Stimulated activated naive B cell treated with anti-CD40 and anti-IgM and Interleukin-4, amounts not matched to agents 10 μg/mL and 1 μg/mL and 100 μg/mL, for 72 hours (primary cell): ENCODE data around the gene SLC30A10.
"Not testable (repeated sequence)": the region's sequence is repeated elsewhere in the genome, so short reads cannot be mapped to it uniquely, and the experiment has no call there.

Source experiments
- ATAC-seq, 2 donors: fragments of 150-1000 bp; cut with Tn5 transposase; replicated peaks; 2 replicates each; pipeline ENCODE4 v1.10.0; 2021; ENCODE audit warnings: moderate library complexity in 1 of 2
- DNase-seq: peaks from one replicate; pipeline ENCODE4 v3.0.0; 2021
- H3K27ac Mint-ChIP-seq: one replicate; pipeline ENCODE4 v1.8.0; 2022; ENCODE audit warnings: mild to moderate bottlenecking, mixed read lengths
- H3K27me3 Mint-ChIP-seq, 2 donors: one replicate each; pipeline ENCODE4 v1.8.0; 2022; ENCODE audit warnings: mixed read lengths in 2 of 2
- H3K36me3 Mint-ChIP-seq, 2 donors: one replicate each; pipeline ENCODE4 v1.8.0; 2022; ENCODE audit warnings: mixed read lengths in 2 of 2, mild to moderate bottlenecking in 1 of 2
- H3K4me1 Mint-ChIP-seq, 2 donors: one replicate each; pipeline ENCODE4 v1.8.0; 2022; ENCODE audit warnings: mixed read lengths in 2 of 2, mild to moderate bottlenecking in 1 of 2
- H3K4me3 Mint-ChIP-seq, 2 donors: one replicate each; pipeline ENCODE4 v1.8.0; 2022; ENCODE audit warnings: mild to moderate bottlenecking in 2 of 2, mixed read lengths in 2 of 2, moderate library complexity in 1 of 2
- H3K9me3 Mint-ChIP-seq, 2 donors: one replicate each; pipeline ENCODE4 v1.8.0; 2022; ENCODE audit warnings: mixed read lengths in 2 of 2, mild to moderate bottlenecking in 1 of 2

SLC30A10 gene

GRCh38 chr1:219913005-219913770, 15.2 kb downstream of the SLC30A10 start:
- DNase-seq = no peak
- ATAC-seq = no peak
- Mint-ChIP-seq H3K4me3 (no peak overlapping the region), H3K27me3 (peaks cover 5 to 7% of the 10 kb centered on the region in 2 donors), H3K9me3 (no peaks in the 10 kb centered on the region), H3K27ac (no peak overlapping the region), H3K4me1 (no peaks in the 10 kb centered on the region), H3K36me3 (no peaks in the 10 kb centered on the region)

GRCh38 chr1:219910716-219911115, 17.6 kb downstream of the SLC30A10 start:
- H3K27me3 Mint-ChIP-seq = peaks cover 14 to 16% of the 10 kb centered on the region in 2 donors
- peaks cover 0 to 1% of the 10 kb centered on the region in 2 donors for H3K4me1 Mint-ChIP-seq
- no peak for ATAC-seq
- H3K27ac Mint-ChIP-seq = no peak overlapping the region
- H3K36me3 Mint-ChIP-seq = no peaks in the 10 kb centered on the region
- no peak overlapping the region for H3K4me3 Mint-ChIP-seq
- no peaks in the 10 kb centered on the region for H3K9me3 Mint-ChIP-seq
- no peak for DNase-seq

- DNase-seq (no peak), ATAC-seq (no peak)
- no peak overlapping the region for H3K27ac Mint-ChIP-seq
- no peak overlapping the region for H3K4me3 Mint-ChIP-seq
- no peaks in the 10 kb centered on the region for H3K9me3 Mint-ChIP-seq
- no peaks in the 10 kb centered on the region for H3K36me3 Mint-ChIP-seq
- H3K27me3 Mint-ChIP-seq = peaks cover 14 to 16% of the 10 kb centered on the region in 2 donors
- peaks cover 0 to 1% of the 10 kb centered on the region in 2 donors for H3K4me1 Mint-ChIP-seq
Measured at GRCh38 chr1:219909476-219909875, 18.9 kb downstream of the SLC30A10 start.

- H3K9me3 Mint-ChIP-seq = no peaks in the 10 kb centered on the region
- no peak for DNase-seq
- no peaks in the 10 kb centered on the region for H3K36me3 Mint-ChIP-seq
- H3K27ac Mint-ChIP-seq = no peak overlapping the region
- peaks cover 14 to 16% of the 10 kb centered on the region in 2 donors for H3K27me3 Mint-ChIP-seq
- no peak overlapping the region for H3K4me3 Mint-ChIP-seq
- H3K4me1 Mint-ChIP-seq = peaks cover 0 to 1% of the 10 kb centered on the region in 2 donors
- ATAC-seq = no peak
Measured at GRCh38 chr1:219908170-219908569, 20.2 kb downstream of the SLC30A10 start.

- ATAC-seq (no peak), DNase-seq (no peak)
- H3K27me3 Mint-ChIP-seq = peaks cover 14 to 16% of the 10 kb centered on the region in 2 donors
- H3K27ac Mint-ChIP-seq = no peak overlapping the region
- H3K4me3 Mint-ChIP-seq = no peak overlapping the region
- peaks cover 0 to 1% of the 10 kb centered on the region in 2 donors for H3K4me1 Mint-ChIP-seq
- no peaks in the 10 kb centered on the region for H3K9me3 Mint-ChIP-seq
- H3K36me3 Mint-ChIP-seq = no peaks in the 10 kb centered on the region
Measured at GRCh38 chr1:219907772-219908070, 20.6 kb downstream of the SLC30A10 start.

- no peak overlapping the region for H3K4me3 Mint-ChIP-seq
- peaks cover 14 to 16% of the 10 kb centered on the region in 2 donors for H3K27me3 Mint-ChIP-seq
- H3K4me1 Mint-ChIP-seq = peaks cover 0 to 1% of the 10 kb centered on the region in 2 donors
- H3K27ac Mint-ChIP-seq = no peak overlapping the region
- no peak for ATAC-seq
- H3K36me3 Mint-ChIP-seq = no peaks in the 10 kb centered on the region
- no peaks in the 10 kb centered on the region for H3K9me3 Mint-ChIP-seq
- DNase-seq = no peak
Measured at GRCh38 chr1:219906924-219907771, 21.2 kb downstream of the SLC30A10 start.

- H3K27ac Mint-ChIP-seq, ATAC-seq, H3K4me1 Mint-ChIP-seq, H3K9me3 Mint-ChIP-seq, H3K4me3 Mint-ChIP-seq, H3K36me3 Mint-ChIP-seq, DNase-seq: not testable (repeated sequence)
- peaks cover 14 to 16% of the 10 kb centered on the region in 2 donors for H3K27me3 Mint-ChIP-seq
Measured at GRCh38 chr1:219906565-219906923, 21.8 kb downstream of the SLC30A10 start.

GRCh38 chr1:219905524-219905923, 22.8 kb downstream of the SLC30A10 start:
- DNase-seq (no peak), ATAC-seq (no peak)
- H3K27me3 Mint-ChIP-seq = peaks cover 14 to 16% of the 10 kb centered on the region in 2 donors
- H3K4me3 Mint-ChIP-seq = no peak overlapping the region
- H3K36me3 Mint-ChIP-seq = no peaks in the 10 kb centered on the region
- no peak overlapping the region for H3K27ac Mint-ChIP-seq
- H3K4me1 Mint-ChIP-seq = peaks cover 0 to 1% of the 10 kb centered on the region in 2 donors
- H3K9me3 Mint-ChIP-seq = no peaks in the 10 kb centered on the region

- Mint-ChIP-seq H3K4me1 (peaks cover 0 to 1% of the 10 kb centered on the region in 2 donors), H3K27me3 (peaks cover 14% of the 10 kb centered on the region in 2 donors), H3K9me3 (no peaks in the 10 kb centered on the region), H3K4me3 (no peak overlapping the region), H3K36me3 (no peaks in the 10 kb centered on the region), H3K27ac (no peak overlapping the region)
- DNase-seq (no peak), ATAC-seq (no peak)
Measured at GRCh38 chr1:219904934-219905333, 23.4 kb downstream of the SLC30A10 start.

GRCh38 chr1:219903353-219903871, 24.9 kb downstream of the SLC30A10 start:
- no peaks in the 10 kb centered on the region for H3K9me3 Mint-ChIP-seq
- no peak overlapping the region for H3K27ac Mint-ChIP-seq
- no peaks in the 10 kb centered on the region for H3K36me3 Mint-ChIP-seq
- DNase-seq = no peak
- H3K27me3 Mint-ChIP-seq = peaks cover 9 to 11% of the 10 kb centered on the region in 2 donors
- ATAC-seq = no peak
- H3K4me3 Mint-ChIP-seq = no peak overlapping the region
- peaks cover 0 to 1% of the 10 kb centered on the region in 2 donors for H3K4me1 Mint-ChIP-seq

- DNase-seq (no peak), ATAC-seq (no peak)
- Mint-ChIP-seq H3K4me1 (peaks cover 0 to 1% of the 10 kb centered on the region in 2 donors), H3K4me3 (no peak overlapping the region), H3K36me3 (no peaks in the 10 kb centered on the region), H3K9me3 (no peaks in the 10 kb centered on the region), H3K27ac (no peak overlapping the region), H3K27me3 (peaks cover 9 to 11% of the 10 kb centered on the region in 2 donors)
Measured at GRCh38 chr1:219902951-219903350, 25.4 kb downstream of the SLC30A10 start.

- Mint-ChIP-seq H3K9me3 (no peaks in the 10 kb centered on the region), H3K27me3 (peaks cover 0 to 4% of the 10 kb centered on the region in 2 donors), H3K36me3 (no peaks in the 10 kb centered on the region), H3K27ac (no peak overlapping the region), H3K4me3 (no peak overlapping the region), H3K4me1 (no peaks in the 10 kb centered on the region)
- no peak for DNase-seq
- no peak for ATAC-seq
Measured at GRCh38 chr1:219900882-219901281, 27.5 kb downstream of the SLC30A10 start.

GRCh38 chr1:219900201-219900600, 28.2 kb downstream of the SLC30A10 start:
- H3K9me3 Mint-ChIP-seq = peaks cover 0 to 2% of the 10 kb centered on the region in 2 donors
- DNase-seq (no peak), ATAC-seq (no peak)
- no peaks in the 10 kb centered on the region for H3K36me3 Mint-ChIP-seq
- no peaks in the 10 kb centered on the region for H3K4me1 Mint-ChIP-seq
- no peak overlapping the region for H3K27ac Mint-ChIP-seq
- H3K4me3 Mint-ChIP-seq = no peak overlapping the region
- peaks cover 0 to 4% of the 10 kb centered on the region in 2 donors for H3K27me3 Mint-ChIP-seq

GRCh38 chr1:219898375-219898774, 30.0 kb downstream of the SLC30A10 start:
- DNase-seq (no peak), ATAC-seq (no peak)
- Mint-ChIP-seq H3K27me3 (peaks cover 0 to 4% of the 10 kb centered on the region in 2 donors), H3K36me3 (no peaks in the 10 kb centered on the region), H3K9me3 (peaks cover 0 to 2% of the 10 kb centered on the region in 2 donors), H3K27ac (no peak overlapping the region), H3K4me3 (no peak overlapping the region), H3K4me1 (no peaks in the 10 kb centered on the region)
